Peyer's patch (tissue), 4 donors: ENCODE measurements around the gene TMEM143. TPM values are rescaled to one million over a fixed set of nuclear protein-coding genes. Genes with fewer than 3 reads are reported as not detected.

Experiments used
- DNase-seq, 3 donors: peaks; one replicate each; pipeline ENCODE4 v3.0.0-alpha.2; 2017 to 2019
- H3K27ac ChIP-seq, 4 donors: fragments of 200-600 bp; sonication (generic); one replicate each; pipeline ENCODE4 v1.5.1; 2016 to 2019
- H3K27me3 ChIP-seq, 2 donors: fragments of 200-600 bp; sonication (generic); one replicate each; pipeline ENCODE4 v1.5.1; 2019
- H3K36me3 ChIP-seq, 3 donors: fragments of 200-600 bp; sonication (generic); one replicate each; pipeline ENCODE4 v1.5.1; 2016 to 2019
- H3K4me1 ChIP-seq, 4 donors: fragments of 200-600 bp; sonication (generic); one replicate each; pipeline ENCODE4 v1.5.1; 2016 to 2019
- H3K4me3 ChIP-seq, 4 donors: fragments of 200-600 bp; sonication (generic); 1 replicate in 3 of 4; 2 replicates in 1 of 4; pipeline ENCODE4 v1.5.1; 2016 to 2019; ENCODE audit warnings: mild to moderate bottlenecking in 1 of 4
- H3K9me3 ChIP-seq, 4 donors: fragments of 200-600 bp; sonication (generic); one replicate each; pipeline ENCODE4 v1.5.1; 2016 to 2019; ENCODE audit warnings: mild to moderate bottlenecking in 1 of 4
- POLR2A ChIP-seq, 2 donors: fragments of 450-650 bp; IDR thresholded peaks; one replicate each; pipeline ENCODE4 v1.5.1; 2017; ENCODE audit warnings: antibody characterized with exemption in 2 of 2, mild to moderate bottlenecking in 2 of 2, moderate library complexity in 2 of 2
- total RNA-seq, 4 donors: library from RNA; depleted of rRNA; stranded (reverse); fragments of >200 nt; gene quantifications; one replicate each; pipeline ENCODE4 v1.1.0, GENCODE V29; 2016
- TF ChIP-seq, protein P1 (sequence below), 6 experiments: fragments of 450-650 bp in 4 of 6; fragments of 200-600 bp in 2 of 6; sonication (generic) in 1 of 6; IDR thresholded peaks; one replicate each; pipeline ENCODE4 v1.5.1; 2017 to 2019; ENCODE audit warnings: antibody characterized with exemption in 6 of 6, mild to moderate bottlenecking in 3 of 6, moderate library complexity in 1 of 6

The TMEM143 gene
- total RNA-seq, 4 donors from 2014 or later = 8.6 to 30.5 (median 20.0) TPM

DNA sequence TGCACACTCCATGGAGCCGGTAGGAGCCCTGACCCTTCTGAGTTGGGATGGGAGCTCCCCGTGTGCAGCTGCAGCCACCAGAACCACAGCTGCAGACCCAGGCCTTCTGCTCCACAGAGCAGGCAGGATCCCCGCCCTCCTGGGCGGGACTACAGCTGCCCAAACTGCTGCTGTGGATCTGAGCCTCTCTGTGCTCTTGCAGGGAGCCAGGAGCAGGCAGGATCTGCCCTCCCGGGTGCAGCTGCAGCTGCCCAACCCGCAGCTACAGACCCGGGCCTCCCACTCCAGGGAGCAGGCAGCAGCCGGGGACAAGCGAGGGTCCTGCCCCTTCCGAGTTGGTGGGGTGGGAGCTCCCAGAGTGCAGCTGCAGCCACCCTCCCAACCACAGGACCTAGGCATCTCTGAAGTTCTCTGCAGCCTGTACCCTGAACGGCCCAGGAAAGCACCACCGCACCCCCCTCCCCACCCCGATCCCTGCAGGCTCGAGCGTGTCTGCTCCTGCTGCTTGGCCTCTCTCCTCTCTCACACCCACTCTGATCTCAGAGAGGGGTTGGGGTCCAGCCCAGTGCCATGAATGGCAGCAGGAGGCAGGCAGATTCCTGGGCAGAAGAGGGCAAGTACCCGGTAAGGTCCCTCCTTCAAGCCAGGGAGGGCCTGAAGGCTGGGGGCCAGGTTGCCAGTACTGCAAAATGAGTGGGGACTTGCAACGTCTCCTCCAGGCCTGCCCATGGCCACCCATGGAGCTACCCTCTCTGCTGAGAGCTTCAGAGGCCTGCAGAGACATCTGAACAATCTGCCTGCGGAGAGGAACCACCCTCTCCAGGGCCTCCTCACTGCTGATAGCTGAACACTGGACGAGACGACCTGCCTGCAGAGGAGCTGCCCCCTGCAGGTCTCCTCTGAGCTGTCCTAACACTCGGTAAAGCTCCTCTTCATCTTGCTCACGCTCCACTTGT is 54.8 kb downstream of the TMEM143 start:
- H3K9me3 ChIP-seq = no peaks in the 10 kb centered on the region
- no peaks in the 10 kb centered on the region for H3K4me1 ChIP-seq
- no peak overlapping the region for H3K27ac ChIP-seq
- H3K27me3 ChIP-seq = no peaks in the 10 kb centered on the region
- no peak overlapping the region for H3K4me3 ChIP-seq
- H3K36me3 ChIP-seq = no peaks in the 10 kb centered on the region
- TF ChIP-seq, protein P1, sequence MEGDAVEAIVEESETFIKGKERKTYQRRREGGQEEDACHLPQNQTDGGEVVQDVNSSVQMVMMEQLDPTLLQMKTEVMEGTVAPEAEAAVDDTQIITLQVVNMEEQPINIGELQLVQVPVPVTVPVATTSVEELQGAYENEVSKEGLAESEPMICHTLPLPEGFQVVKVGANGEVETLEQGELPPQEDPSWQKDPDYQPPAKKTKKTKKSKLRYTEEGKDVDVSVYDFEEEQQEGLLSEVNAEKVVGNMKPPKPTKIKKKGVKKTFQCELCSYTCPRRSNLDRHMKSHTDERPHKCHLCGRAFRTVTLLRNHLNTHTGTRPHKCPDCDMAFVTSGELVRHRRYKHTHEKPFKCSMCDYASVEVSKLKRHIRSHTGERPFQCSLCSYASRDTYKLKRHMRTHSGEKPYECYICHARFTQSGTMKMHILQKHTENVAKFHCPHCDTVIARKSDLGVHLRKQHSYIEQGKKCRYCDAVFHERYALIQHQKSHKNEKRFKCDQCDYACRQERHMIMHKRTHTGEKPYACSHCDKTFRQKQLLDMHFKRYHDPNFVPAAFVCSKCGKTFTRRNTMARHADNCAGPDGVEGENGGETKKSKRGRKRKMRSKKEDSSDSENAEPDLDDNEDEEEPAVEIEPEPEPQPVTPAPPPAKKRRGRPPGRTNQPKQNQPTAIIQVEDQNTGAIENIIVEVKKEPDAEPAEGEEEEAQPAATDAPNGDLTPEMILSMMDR (IDR thresholded peaks at IDR 0.05) = no peak
- no peak for TF ChIP-seq POLR2A (IDR thresholded peaks at IDR 0.05)
- DNase-seq = no peak

- TF ChIP-seq POLR2A (IDR thresholded peaks at IDR 0.05) = no peak
- TF ChIP-seq, protein P1 (IDR thresholded peaks at IDR 0.05) = no peak
- H3K27me3 ChIP-seq = no peaks in the 10 kb centered on the region
- no peaks in the 10 kb centered on the region for H3K36me3 ChIP-seq
- H3K27ac ChIP-seq = no peak overlapping the region
- H3K4me3 ChIP-seq = no peak overlapping the region
- no peaks in the 10 kb centered on the region for H3K9me3 ChIP-seq
- no peak for DNase-seq
- H3K4me1 ChIP-seq = no peaks in the 10 kb centered on the region
Observed at GRCh38 chr19:48303866-48304265, 59.9 kb downstream of the TMEM143 start.

GRCh38 chr19:48303367-48303766 is 60.4 kb downstream of the TMEM143 start:
- Histone ChIP-seq H3K27me3 (no peaks in the 10 kb centered on the region), H3K9me3 (no peaks in the 10 kb centered on the region), H3K4me3 (no peak overlapping the region), H3K36me3 (no peaks in the 10 kb centered on the region), H3K4me1 (no peaks in the 10 kb centered on the region), H3K27ac (no peak overlapping the region)
- TF ChIP-seq, protein P1 (IDR thresholded peaks at IDR 0.05) = no peak
- no peak for TF ChIP-seq POLR2A (IDR thresholded peaks at IDR 0.05)
- no peak for DNase-seq

DNA sequence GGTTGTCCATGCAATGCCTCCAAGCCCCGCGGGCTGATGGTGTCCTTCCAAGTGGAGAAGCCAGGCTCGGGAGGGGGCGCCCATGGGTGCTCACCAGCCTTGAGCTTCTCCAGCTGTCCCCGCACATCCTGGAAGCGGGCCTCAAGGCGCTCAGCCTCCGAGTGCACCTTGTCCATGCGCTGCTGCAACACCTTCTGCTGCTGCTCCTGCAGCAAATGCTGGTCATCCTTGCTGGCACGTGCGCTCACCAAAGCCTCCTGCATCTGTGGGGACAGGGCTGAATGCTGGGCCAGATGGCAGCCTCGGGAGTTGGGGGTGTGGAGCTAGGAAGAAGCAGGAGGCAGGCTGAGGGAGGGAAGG is 61.2 kb downstream of the TMEM143 start:
- Histone ChIP-seq H3K9me3 (no peaks in the 10 kb centered on the region), H3K36me3 (no peaks in the 10 kb centered on the region), H3K4me3 (no peak overlapping the region), H3K27me3 (no peaks in the 10 kb centered on the region), H3K27ac (no peak overlapping the region), H3K4me1 (no peaks in the 10 kb centered on the region)
- DNase-seq = no peak
- TF ChIP-seq, protein P1 (IDR thresholded peaks at IDR 0.05) = no peak
- TF ChIP-seq POLR2A (IDR thresholded peaks at IDR 0.05) = no peak

- no peak for DNase-seq
- Histone ChIP-seq H3K9me3 (no peaks in the 10 kb centered on the region), H3K4me1 (no peaks in the 10 kb centered on the region), H3K27ac (no peak overlapping the region), H3K27me3 (no peaks in the 10 kb centered on the region), H3K4me3 (no peak overlapping the region), H3K36me3 (no peaks in the 10 kb centered on the region)
- no peak for TF ChIP-seq POLR2A (IDR thresholded peaks at IDR 0.05)
Observed at GRCh38 chr19:48301886-48302599, 61.7 kb downstream of the TMEM143 start.

DNA sequence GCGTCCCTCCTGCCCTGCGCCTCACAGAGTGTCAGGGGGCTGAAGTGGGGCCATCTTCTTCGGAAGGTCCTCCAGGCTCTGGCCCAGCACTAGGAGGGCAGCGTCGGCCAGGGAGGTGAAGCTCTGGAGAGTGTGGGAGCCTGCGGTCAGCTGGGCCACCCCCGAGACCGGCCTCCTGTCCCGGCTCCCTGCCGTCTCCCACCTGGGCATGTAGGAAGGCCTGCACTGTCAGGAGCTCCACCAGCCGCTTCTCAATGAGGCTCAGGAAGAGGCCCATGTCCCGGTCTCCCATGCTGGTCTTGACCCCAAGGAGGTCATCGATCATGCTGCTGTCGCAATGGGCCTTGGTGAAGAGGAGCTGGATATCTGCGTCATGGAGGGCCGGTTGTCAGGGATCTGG is 65.8 kb downstream of the TMEM143 start:
- no peak overlapping the region for H3K4me3 ChIP-seq
- no peaks in the 10 kb centered on the region for H3K4me1 ChIP-seq
- H3K36me3 ChIP-seq = no peaks in the 10 kb centered on the region
- no peak overlapping the region for H3K27ac ChIP-seq
- H3K9me3 ChIP-seq = no peaks in the 10 kb centered on the region
- no peaks in the 10 kb centered on the region for H3K27me3 ChIP-seq
- no peak for DNase-seq
- TF ChIP-seq POLR2A (IDR thresholded peaks at IDR 0.05) = no peak
- TF ChIP-seq, protein P1 (IDR thresholded peaks at IDR 0.05) = no peak
